Activated CD4-positive, alpha-beta T cell treated with anti-CD3 and anti-CD28 coated beads for 1 hour (primary cell): ENCODE measurements around the gene KIF26A.

Experiments
- DNase-seq: peaks from one replicate; pipeline ENCODE4 v3.0.0-alpha.2; 2020

Gene KIF26A

DNA sequence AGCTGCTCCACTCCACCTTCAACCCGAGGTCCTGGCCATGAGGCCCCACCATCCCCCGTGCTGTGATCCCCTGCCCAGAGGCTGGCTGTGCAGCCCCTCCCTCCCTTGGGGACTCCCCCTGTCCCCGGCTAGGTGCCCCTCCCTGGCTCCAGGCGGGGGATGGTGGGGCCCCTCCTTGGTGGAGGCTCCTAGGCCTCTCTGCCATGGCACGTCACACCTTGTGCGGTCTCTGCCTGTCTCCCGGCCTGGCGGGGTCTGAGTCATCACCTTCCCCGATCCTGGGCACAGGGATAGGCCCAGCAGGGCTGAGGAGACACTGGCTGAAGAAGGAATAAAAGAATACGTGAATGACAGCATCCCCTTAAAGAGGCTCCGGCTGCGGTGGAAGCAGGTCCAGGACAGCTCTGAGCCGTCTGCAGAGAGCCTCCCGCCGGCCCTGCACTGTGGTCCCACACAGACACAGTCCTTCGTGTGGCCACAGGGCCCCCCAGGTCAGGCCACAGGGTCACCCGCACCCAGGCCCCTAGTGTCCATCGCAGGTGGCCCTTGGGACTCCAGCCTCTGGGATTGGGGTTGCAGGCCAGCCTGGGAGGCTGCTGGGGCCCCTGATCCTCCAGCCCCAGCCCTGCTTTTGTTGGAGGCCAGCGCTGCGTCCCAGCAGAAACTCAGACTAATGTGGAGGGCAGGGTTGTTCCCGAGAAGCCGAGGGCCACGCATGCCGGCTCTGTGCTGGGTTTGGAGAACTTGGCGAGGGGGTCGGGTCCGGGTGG lies 43.6 kb downstream of the KIF26A start:
- DNase-seq, result no peak

DNA sequence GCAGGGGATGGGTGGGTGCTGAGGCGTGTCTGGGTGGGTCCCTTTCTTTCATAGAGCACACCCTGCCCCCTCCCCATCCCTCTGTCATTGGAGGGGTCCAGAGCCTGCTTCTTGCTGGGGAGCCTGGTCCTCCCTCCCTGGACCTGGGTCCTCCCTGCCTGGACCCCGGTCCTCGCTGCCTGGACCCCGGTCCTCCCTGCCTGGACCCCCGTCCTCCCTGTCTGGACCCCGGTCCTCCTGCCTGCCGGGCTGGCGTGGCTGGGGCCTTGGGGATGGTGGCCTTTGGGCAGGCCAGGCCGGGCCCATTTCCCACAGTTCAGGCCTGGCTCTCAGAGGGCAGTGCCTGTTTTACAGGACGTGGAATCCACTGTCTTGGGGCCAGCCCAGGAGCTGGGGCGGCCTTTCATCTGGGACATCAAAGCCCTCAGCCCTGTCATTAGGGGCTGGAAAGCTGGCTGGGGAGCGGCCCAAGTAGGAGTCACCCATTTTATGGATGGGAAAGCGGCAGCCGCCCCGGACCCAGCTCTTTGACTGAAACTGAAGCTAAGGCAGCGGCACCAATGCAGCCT lies 44.6 kb downstream of the KIF26A start:
- DNase-seq, result no peak

DNA sequence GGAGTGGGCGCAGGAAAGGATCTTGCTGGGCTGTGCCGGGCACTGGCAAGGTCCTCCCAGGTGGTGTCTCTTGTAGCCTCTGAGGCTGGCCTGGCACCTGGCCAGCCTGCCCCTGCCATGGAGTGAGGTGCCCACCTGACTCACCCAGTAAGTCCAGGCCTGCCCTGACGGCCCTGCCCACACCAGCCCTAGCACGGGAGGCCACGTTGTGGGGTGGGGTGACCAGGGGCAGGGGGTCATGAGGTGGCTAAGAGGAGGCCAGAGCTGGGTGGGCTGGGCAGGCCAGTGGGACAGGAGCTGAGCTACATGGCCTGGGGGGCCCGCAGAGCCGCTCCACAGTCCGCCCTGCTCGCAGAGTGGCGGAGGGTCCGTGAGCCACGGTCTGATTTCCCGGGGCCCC lies 45.4 kb downstream of the KIF26A start:
- DNase-seq, result no peak

DNA sequence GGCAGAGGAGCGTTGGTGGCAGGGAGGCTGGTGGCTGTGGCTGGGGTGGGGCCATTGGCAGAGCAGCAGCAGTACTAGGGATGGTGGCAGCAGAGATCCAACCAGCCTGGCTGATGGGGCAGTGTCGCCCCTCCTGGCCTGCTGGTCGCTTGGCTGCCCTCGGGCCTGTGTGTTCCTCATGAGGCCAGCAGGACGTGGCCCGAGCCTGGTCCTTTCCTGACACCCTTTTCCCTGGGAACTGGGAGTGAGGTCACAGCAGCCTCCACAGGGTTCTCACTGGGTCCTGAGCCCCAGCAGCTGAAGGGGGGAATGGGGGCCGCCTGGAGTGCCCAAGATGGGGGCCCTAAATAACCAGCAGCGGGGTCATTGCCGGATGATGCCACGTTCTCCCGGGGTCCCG lies 46.1 kb downstream of the KIF26A start:
- no peak for DNase-seq

DNA sequence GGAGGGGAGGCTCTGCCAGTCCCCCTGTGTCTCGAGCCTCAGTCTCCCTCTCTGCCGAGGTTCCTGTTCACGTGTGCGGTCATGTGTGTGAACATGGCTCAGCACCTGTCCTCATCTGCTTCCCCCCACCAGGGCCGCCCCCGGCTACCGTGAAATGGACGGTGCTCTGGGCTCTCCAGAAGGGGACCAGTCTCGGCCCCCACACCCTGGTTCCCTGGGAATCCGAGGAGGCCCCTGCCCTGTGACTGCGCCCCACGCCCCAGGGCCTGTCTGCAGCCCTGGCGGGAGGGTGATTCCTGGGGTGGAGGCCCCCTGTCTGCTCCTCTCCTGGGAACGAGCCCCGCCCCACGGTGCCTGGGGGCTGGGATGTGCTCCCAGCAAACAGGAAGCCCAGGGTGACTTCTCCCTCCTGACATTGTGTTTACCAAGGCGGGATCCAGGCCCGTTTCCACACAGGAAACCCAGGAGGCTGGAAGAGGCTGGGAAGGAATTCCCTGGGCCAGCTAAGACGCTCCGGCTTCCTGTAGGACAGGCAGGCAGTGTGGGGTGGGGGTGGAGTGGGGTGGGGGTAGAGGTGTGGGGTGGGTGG lies 46.6 kb downstream of the KIF26A start:
- DNase-seq, result no peak

DNA sequence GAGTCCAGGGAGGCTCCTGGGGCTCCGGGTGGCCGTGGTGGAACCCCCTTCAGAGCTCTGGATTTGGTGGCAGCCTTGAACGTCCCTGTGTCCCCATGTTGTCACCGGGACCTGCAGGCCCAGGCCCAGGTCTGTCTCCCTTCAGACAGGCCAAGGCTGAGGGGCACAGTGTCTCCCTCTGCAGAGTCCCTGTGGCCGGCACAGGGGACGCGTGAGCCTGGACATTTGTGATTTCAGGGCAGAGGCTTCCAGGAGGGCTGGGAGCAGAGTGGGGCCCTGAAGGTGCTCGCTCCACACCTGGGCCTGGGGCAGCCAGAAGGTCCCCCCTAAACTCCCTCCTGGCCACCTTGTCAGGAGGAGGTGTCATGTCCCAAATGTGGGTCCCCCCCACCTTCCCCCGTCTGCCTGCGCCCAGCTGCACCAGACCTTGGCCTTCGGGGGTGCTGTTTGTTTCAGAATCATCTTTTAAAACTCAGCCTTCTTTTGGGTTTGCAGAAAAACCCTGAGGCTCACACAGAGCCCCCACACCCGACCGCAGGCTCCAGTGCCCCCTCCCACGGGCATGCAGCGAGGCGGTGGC lies 47.6 kb downstream of the KIF26A start:
- DNase-seq, result no peak

DNA sequence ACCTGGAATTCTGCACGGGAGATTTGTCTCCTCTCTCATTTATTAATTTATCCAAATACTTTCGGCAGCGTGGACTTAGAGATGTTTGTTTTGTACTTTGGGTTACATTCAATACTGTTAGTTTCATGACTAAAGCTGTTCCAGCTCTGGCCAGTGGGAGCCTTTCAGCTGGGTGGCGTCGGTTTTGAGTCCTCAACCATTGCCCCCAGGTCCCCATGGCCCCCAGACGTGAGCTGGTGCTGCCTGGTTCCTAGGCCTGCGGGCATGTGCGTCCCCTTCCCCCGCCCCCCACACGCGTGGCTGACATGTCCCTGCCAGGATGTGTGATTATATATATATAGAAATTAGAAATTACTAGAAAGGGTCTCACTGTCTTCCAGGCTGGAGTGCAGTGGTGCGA lies 48.2 kb downstream of the KIF26A start:
- DNase-seq, result no peak

DNA sequence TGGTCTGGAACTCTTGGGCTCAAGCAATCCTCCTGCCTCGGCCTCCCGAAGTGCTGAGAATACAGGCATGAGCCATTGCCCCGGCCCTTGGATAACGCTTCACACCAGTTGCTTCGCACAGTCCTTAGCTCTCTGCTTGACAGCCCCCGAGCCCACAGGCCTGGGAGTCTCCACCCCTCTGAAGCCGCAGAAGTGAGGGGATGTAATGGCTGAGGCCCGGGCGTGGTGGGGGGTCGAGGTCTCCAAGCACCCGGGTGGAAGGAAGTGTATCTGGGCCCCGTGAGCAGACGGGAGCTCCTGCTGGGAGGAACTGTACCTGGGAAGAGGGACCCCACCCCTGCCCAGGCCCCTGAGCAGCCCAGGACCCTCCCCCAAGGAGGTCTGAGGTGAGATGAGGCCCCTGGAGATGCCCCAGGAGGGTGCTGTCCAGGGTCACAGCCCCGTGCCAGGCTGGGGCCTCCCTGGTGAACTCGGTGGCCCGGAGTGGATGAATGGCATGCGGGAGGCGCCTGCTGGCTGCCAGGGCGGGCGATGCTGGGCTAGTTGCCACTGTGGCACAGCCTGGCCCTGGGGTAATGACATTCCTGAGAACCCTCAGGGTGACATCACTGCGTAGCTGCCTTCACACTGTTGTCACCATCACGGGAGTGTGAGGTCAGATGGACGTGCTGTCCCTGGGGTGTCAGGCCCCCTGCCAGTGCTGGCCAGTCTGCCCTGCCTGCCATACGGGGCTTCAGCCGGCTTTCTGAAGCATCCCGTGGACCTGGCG lies 48.9 kb downstream of the KIF26A start:
- no peak for DNase-seq

DNA sequence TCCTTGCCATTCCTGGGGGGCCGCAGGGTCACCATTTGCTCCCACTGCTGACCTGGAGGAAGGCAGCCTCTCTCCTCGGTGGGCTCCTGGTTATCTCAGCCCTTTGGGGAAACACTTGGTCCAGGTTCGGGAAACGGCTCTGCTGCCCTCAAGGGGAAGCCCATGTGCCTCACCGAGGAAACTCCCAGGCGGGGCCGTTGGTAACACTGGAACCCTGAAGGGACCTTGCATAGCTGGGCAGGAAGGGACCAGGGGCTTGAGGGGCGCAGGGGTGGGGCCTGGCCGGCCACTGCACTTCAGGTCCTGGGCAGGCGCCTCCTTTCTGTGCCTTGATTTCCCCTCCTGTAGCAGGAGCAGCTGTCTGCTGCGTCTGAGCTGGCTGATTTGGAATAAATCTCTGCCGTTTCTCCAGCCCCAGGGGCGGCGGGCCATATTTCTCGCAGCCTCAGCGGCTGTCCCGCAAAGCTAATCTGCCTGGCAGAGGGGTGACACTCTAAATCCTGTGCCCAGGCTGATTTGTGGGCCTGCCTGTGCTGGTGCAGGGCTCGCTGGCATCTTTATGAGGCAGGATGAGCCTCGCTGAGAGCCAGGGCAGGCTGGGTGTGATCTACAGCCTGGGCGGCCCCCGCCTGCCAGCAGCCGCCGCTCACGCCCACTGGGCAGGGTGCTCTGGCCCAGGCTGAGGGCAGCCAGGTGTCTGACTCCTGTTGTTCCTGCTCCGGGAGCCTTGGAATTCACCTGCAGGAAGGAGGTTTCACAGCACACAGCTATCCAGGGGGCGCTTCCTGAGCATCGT lies 49.7 kb downstream of the KIF26A start:
- no peak for DNase-seq

DNA sequence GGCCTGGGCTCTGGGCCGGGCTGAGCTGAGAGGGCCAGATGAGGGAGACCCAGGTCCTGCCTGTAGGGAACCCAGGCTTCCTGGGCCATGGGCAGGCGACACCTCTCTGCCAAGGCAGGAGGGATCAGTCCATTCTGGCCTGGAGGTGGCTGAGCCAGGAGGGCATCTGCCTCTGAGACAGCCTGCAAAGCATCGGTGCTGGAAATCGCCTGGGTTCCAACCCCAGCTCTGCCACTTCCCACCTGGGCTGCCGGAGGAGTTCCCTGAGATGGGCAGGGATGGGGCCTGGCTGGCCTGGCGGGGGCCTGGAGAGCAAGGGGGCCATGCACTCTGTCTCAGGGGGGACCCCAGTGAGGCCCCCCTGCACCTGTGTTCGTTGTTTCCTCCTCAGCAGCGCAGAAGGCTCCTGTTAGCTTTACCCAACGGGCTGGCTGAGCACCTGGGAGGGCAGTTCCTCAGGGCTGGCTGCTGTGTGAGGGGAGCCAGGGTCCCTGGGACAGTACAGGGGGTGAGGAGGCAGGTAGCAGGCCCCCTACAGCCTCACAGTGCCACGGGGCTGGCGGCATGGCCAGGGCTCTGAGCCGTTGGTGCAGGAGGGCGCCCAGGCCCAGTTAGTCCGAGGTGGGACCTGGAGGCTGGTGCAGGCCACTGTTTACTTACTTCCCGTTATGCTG lies 50.5 kb downstream of the KIF26A start:
- no peak for DNase-seq

DNA sequence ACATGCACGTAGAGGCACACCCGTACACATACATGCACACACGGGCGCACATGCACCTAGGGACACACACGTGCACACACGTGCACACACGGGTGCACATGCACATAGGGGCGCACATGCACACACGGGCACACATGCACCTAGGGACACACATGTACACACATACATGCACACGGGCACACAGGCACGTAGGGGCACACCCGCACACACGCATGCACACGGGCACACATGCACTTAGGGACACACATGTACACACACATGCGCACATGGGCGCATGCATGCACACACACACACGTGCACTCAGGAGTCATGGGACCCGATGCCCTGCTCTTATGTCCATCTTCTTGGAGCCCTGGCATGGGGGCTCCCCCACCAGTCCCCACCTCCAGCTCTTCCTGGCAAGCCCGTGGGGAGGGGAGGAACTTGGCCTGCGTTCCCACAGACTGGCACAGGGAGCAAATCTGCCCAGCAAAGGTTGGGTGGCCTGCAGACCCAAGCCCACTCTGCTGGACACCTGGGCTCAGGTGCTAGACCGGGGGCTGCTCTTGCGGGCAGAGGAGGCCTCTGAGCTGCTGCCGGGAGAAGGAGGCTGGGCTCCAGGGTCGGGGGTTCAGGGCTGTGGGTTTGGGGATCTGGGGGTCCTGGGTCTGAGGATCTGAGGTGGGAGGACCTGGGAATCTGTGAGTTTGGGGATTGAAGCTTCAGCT lies 51.4 kb downstream of the KIF26A start:
- DNase-seq, result no peak

DNA sequence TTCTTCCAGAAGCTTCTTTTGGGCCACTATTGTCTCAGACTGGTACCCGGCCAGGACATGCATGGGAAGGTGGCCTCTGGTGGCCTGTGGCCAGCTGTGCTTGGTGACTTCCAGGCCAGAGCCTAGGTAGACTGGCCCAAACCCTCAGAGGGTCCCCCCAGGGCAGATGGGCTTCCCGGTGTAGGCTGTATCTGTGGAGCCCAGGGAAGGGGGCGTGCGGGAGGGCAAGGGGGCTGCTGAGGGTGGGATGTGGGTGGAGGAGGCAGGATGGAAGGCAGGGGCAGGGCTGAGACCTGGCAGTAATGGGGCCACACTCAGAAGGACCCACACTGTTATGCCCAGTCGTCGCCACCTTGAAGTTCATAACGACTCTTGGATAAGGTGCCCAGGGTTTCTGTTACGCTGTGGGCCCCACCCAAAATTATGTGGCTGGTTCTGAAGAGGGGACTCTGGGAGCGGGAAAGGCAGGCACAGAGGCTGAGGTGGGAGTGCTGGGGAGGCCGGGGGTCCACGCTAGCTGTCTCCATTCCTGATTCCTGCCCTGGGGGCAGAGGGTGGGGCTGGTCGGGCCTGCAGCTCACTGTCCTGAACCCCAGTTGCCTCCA lies 52.1 kb downstream of the KIF26A start:
- DNase-seq, result no peak

DNA sequence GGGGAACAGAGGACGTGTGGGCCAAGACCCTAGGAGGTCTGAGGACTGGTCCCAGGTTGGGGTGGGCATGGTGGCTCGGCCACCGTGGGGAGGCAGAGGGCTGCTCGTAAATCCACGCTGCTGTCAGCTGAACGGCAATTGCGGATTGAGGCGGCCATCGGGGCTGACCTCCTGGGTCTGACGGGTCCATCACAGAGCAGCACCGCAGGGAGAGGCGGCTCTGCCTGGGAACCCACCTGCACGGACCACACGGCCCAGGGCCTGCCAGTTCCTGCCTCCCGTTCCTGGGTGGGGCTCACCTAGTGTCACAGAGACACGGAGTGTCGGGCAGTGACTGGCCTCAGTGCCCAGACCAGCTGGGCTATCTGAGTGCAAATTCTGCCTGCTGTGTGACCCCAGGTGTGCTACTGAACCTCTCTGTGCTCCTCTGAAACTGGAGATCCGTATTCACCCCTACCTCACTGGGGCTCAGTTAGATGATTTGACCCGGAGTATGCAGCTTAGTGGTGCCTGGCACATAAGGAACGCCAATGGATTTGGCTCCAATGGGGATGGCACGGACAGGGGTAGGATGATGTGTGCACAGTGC lies 53.1 kb downstream of the KIF26A start:
- no peak for DNase-seq

DNA sequence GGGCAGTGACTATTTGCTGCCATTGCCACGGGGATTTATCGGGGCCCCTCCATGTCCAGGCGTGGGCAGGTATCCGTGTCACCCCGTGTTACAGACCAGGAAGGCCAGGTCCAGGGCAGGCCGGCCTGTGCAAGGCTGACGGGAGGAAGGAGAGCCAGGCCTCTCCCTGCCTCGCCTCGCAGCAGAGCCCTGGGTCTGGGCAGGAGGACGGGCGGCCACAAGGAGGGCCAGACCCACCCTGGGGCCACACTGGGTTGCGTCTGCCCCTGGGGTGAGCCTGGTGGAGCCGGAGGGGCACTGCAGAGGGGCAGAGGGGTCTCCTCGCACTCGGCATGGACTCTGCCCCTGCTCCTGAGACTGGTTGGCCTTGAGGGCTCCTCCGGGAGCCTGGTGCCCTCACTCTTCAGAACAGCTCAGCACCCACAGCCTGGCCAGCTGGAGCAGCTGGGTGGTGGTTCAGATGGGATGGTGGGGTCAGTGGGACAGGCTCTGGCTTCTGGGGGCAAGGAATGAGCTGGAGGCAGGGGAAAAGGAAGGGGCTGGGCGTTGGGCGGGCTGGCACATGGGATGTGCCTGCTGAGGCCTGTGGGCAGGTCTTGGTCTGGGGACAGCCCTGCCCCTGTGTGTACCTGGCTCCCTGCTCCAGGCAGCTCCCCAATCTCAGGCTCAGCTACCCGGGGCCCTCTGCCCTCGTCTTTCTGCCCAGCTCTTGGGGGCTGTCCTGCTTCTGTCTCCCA lies 53.9 kb downstream of the KIF26A start:
- DNase-seq, result no peak

DNA sequence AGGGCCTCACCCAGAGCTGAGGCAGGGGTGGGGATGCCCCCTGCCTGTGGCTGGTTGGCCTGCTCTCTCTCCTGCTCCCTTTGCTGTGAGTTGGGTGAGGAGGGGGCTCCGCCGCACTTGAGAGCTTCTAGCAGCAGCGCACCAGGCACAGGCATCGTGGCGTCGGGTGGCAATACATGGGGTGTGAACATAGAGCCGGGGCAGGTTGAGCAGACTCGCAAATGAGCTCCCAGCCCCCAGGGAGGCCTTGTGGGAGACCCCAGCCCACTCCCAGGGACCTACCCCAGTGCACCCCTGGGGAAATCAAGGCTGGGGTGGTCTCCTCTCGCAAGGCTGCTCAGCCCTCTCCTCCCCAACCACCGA lies 54.5 kb downstream of the KIF26A start:
- DNase-seq, result no peak

DNA sequence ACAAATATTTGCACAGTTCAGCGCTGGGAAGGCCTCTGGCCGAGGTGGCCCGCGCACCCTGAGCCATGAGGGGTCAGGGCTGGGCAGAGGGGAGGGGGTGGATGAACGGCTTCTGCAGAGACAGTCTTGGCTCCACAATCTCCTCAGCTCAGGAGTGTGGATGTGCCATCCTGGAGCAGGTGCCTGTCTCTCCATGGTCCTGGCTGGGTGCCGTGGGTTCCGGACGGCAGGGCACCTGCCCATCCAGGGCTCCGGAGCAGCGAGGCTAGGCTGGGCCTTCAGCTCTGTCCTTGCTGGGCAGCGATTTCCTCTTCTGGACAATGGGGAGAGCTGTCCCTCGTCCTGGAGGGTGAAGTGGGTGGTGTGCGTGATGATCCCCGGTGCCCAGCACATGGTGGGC lies 55.6 kb downstream of the KIF26A start:
- DNase-seq, result no peak

DNA sequence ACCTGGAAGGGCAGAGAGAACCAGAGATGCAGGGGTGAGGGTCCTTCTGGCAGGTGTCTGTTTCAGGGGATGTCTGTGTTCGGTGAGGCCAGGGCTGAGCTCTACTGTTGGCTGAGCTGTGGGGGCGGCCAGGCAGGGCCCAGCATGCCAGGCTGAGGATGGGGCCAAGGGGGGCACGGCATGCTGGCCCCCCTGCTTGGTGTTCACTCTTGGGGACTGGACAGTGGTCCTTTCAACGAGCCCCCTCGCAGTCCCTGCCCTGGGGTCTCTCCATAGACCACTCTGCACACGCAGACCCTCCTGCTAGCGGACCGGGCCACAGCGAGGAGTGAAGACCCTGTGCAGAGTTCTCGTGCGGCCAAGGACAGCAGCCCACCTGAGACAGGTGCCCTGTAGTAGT lies 56.3 kb downstream of the KIF26A start:
- no peak for DNase-seq

DNA sequence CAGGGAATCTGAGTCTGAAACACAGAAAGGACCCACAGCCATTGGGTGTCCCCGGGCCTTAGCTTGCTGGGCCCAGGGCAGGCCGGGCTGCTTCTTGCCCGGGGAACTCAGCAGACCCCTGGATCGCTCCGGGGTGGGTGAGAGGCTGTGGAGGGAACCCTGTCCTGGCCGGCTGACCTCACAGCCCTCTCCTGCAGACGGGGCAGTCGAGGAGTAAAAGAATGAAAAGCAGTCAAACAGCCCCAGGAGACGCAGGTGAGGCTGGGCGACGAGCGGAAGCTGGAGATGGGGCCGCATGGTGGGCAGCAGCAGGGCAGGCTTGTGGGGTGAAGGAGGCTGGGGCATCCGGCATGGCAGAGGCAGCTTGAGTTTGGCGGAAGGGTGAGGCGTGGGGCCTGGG lies 57.0 kb downstream of the KIF26A start:
- no peak for DNase-seq

DNA sequence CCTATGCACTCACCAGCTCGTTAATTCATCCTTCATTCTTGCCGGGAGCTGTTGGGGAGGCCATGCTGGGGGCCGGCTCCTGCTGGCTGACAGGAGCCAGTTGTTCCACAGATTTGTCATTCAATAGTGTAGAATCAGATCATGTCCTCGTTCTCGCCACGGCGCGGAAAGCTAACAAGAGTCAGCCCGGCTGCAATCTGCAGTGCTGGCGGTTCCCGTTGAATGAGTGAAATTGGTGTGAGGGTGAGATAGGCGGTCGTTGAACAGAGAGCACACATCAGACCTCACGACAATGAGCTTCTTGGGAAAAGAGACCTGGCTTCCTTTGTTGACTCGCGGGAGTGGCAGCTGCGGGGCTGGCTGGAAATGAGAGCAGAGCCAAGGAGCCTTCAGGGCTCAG lies 57.5 kb downstream of the KIF26A start:
- DNase-seq, result no peak
